ENCODE results near the gene JAKMIP2.

JAKMIP2 gene

DNA sequence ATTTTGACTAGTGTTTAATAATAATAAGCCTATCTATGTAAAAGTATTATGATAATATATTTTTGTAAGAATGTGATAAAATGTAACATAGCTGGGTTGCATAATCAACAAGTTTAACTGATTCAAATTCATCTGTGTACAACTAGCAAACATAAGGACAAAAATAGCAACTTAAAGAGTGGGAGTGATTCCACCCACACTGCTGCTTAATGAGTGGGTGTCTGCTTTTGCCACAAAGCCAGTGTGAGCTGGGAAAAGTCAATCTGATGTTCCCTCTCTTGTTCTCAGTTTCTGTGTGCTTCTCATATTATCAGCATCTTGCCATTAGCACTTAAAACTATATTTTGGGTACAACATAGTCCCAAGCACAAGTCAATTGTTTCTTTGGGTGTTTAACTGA is 161.5 kb downstream of the JAKMIP2 start:
- TF ChIP-seq, protein P1, sequence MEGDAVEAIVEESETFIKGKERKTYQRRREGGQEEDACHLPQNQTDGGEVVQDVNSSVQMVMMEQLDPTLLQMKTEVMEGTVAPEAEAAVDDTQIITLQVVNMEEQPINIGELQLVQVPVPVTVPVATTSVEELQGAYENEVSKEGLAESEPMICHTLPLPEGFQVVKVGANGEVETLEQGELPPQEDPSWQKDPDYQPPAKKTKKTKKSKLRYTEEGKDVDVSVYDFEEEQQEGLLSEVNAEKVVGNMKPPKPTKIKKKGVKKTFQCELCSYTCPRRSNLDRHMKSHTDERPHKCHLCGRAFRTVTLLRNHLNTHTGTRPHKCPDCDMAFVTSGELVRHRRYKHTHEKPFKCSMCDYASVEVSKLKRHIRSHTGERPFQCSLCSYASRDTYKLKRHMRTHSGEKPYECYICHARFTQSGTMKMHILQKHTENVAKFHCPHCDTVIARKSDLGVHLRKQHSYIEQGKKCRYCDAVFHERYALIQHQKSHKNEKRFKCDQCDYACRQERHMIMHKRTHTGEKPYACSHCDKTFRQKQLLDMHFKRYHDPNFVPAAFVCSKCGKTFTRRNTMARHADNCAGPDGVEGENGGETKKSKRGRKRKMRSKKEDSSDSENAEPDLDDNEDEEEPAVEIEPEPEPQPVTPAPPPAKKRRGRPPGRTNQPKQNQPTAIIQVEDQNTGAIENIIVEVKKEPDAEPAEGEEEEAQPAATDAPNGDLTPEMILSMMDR (IDR thresholded peaks at IDR 0.05; ENCODE audit: low read depth, low read length) = no peak
- DNase-seq (ENCODE audit: low read depth in 2 of 2) = no peak
- H3K4me3 ChIP-seq (replicated peaks in 1 of 2; ENCODE audit: low read depth in 2 of 2, low read length in 2 of 2) = no peak overlapping the region

DNA sequence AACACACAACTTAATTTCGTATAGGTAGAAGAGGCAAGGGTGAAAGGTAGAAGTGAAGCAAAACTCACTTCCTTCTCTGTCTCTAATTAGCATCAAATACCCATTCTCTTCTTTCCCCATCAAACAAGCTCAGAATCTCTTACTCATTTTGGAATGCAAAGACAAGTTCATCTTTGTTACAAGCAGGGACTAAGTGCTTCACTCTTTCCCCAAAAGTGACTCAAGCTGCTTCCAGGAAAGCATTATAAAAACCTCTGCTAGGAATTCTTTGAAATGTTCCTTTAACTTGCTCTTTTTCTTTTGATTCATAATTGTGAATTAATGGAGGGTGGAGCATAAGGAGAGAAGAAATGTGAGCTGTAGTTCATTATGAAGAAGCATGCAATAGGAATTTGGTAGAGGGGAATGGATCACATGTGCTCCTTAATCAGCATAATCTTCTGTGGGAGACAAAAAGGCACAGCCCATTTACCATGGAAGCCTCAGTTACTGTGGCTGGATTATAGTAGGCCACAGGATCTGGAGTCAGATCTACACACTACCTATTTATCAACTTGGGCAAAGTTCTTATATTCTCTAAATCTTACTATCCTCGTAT is 163.1 kb downstream of the JAKMIP2 start:
- H3K4me3 ChIP-seq (replicated peaks in 1 of 2; ENCODE audit: low read depth in 2 of 2, low read length in 2 of 2) = no peak overlapping the region
- TF ChIP-seq, protein P1 (IDR thresholded peaks at IDR 0.05; ENCODE audit: low read depth, low read length) = no peak
- no peak for DNase-seq (ENCODE audit: low read depth in 2 of 2)

DNA sequence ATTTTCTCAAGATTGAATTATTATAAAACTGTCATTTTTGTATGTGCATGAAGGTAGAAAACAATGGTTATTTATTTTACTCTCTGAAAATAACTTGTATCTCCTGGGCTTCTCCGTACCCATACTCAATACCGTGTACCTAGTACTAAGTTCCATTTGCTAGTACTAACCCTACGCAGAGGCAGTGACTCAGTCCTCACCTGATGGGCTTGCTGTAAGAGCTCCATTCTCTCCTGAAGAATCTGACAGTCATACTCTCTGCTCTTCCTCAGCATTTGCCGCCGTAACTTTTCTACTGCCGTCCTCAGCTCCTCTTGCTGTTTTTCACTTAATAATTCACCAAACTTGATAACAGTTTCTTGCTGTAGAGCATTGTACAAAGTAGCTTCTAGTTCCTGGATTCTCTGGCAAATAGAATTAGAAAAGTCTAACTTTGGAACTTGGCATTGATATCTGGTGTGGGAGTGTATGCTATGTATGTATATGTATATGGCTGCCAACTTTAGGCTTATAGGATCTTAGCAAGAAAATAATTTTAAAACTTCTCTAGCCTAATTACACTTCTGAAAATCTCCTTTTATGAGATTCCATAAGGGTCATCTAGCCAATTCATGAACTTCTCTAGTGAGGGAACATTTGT is 164.7 kb downstream of the JAKMIP2 start:
- H3K4me3 ChIP-seq (replicated peaks in 1 of 2; ENCODE audit: low read depth in 2 of 2, low read length in 2 of 2) = no peak overlapping the region
- DNase-seq (ENCODE audit: low read depth in 2 of 2) = no peak
- TF ChIP-seq, protein P1 (IDR thresholded peaks at IDR 0.05; ENCODE audit: low read depth, low read length) = no peak

DNA sequence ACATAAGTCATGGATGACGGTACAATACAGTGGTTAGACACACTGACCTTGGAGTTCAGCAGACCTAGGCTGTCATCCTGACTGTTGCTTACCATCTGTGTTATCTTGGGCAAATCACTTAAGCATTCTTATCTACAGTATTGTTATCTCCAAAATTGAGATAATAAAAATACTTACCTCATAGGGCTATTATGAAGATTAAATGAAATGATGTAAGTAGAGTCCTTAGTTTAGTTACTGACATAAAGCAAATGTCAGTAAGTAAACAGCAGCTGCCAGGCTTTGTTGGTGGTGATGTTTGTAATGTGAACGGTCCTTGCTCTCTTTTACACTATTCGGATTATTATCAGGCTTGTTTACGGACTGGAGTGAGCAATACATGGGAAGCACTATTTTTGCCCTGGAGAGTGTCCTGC is 165.3 kb downstream of the JAKMIP2 start:
- TF ChIP-seq, protein P1 (IDR thresholded peaks at IDR 0.05; ENCODE audit: low read depth, low read length) = no peak
- no peak overlapping the region for H3K4me3 ChIP-seq (replicated peaks in 1 of 2; ENCODE audit: low read depth in 2 of 2, low read length in 2 of 2)
- peak; percentile 11 to 28 for DNase-seq (ENCODE audit: low read depth in 2 of 2)

DNA sequence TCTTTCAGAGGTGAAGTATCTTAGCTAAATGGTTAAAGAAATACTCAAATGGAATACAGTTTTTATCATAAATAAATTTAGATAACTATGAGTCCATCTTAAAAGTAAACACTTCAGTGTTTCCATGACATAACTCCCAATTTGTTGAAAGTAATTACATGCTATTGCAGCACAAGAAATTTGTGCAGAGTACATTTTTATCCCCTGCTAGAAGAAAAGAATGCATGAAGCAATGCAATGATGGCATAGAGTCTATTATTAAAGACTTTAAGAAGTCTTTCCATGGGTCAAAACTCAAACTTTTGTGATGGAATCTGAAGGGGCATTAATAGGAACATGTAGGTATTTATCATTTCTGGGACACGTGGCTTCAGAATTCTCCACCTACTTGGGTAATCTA is 166.1 kb downstream of the JAKMIP2 start:
- TF ChIP-seq, protein P1 (IDR thresholded peaks at IDR 0.05; ENCODE audit: low read depth, low read length) = no peak
- no peak for DNase-seq (ENCODE audit: low read depth in 2 of 2)

DNA sequence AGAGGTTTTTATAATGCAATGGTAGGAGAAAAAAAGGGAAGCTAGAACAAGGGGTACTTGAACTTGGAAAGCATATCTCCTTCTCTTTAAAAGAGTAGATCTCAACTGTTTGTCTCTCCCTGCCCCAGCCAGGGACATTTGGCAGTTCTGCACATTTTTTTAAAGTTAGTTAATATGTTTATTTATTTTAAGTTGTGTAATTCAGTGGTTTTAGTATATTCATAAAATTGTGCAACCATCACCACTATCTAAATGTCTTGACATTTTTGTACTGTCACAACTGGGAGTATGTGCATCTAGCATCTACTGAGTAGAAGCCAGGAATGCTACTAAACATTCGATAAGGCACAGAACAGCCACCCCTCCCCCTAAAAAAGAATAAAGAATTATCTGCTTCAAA is 169.2 kb downstream of the JAKMIP2 start:
- TF ChIP-seq, protein P1 (IDR thresholded peaks at IDR 0.05; ENCODE audit: low read depth, low read length) = no peak
- peak; percentile 72 to 74 for DNase-seq (ENCODE audit: low read depth in 2 of 2)
- H3K4me3 ChIP-seq (replicated peaks in 1 of 2; ENCODE audit: low read depth in 2 of 2, low read length in 2 of 2) = no peak overlapping the region

More for the DNA sequence above, 166.1 kb downstream of the JAKMIP2 start:
- H3K4me3 ChIP-seq (replicated peaks in 1 of 2; ENCODE audit: low read depth in 2 of 2, low read length in 2 of 2) = no peak overlapping the region

All from cardiac fibroblast (primary cell).